HG03066 (cell line): ENCODE results near the gene COX7A1.
"Not testable (repeated sequence)": the region's sequence is repeated elsewhere in the genome, so short reads cannot be mapped to it uniquely, and the experiment has no call there.

Experiments
- ATAC-seq: cut with Tn5 transposase; IDR thresholded peaks from one replicate; pipeline ENCODE4 v1.9.1; 2021; ENCODE audit warnings: low read depth; ENCODE audit not compliant: unreplicated experiment

The COX7A1 gene

GRCh38 chr19:36142496-36142895, 9.8 kb downstream of the COX7A1 start:
- no peak for ATAC-seq

GRCh38 chr19:36142046-36142445, 10.2 kb downstream of the COX7A1 start:
- ATAC-seq, result no peak

GRCh38 chr19:36141039-36141927, 11.0 kb downstream of the COX7A1 start:
- ATAC-seq, result peak; percentile 46

- no peak for ATAC-seq
These were observed 11.8 kb downstream of the COX7A1 start for GRCh38 chr19:36140304-36141038.

GRCh38 chr19:36139473-36140303, 12.6 kb downstream of the COX7A1 start, which contains the start of gene CAPNS1:
Gene CAPNS1 (plus strand): TSS chr19:36140066. CDS start chr19:36141012, 946 bp downstream.
- peak; percentile 70 for ATAC-seq

- ATAC-seq, result no peak
These were observed 13.2 kb downstream of the COX7A1 start for GRCh38 chr19:36139120-36139472.

- no peak for ATAC-seq
These were observed 15.1 kb downstream of the COX7A1 start for GRCh38 chr19:36136964-36137686.

- ATAC-seq, result not testable (repeated sequence)
These were observed 17.4 kb downstream of the COX7A1 start for GRCh38 chr19:36134867-36135266.

DNA sequence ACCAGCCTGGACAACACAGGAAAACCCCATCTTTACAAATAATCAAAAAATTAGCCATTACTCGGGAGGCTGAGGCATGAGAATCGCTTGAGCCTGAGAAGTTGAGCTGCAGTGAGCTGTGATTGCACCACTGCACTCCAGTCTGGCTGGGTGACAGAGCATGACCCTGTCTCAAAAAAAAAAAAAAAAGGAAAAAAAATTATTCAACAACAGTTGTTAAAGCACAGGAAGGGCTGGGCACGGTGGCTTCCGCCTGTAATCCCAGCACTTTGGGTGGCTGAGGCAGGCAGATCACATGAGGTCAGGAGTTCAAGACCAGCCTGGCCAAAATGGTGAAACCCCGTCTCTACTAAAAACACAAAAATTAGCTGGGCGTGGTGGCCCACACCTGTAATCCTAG, 21.0 kb downstream of the COX7A1 start:
- ATAC-seq, result not testable (repeated sequence)

- ATAC-seq, result no peak
These were observed 23.9 kb downstream of the COX7A1 start for GRCh38 chr19:36128392-36128736.

DNA sequence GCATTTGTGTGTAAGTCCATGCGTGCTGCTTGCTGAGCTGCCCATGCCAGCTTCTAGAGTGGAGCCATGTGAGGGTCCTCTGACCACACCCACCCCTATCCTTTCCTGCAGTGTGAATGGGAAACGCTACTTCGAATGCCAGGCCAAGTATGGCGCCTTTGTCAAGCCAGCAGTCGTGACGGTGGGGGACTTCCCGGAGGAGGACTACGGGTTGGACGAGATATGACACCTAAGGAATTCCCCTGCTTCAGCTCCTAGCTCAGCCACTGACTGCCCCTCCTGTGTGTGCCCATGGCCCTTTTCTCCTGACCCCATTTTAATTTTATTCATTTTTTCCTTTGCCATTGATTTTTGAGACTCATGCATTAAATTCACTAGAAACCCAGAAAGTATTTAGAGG, 26.7 kb downstream of the COX7A1 start:
- no peak for ATAC-seq

DNA sequence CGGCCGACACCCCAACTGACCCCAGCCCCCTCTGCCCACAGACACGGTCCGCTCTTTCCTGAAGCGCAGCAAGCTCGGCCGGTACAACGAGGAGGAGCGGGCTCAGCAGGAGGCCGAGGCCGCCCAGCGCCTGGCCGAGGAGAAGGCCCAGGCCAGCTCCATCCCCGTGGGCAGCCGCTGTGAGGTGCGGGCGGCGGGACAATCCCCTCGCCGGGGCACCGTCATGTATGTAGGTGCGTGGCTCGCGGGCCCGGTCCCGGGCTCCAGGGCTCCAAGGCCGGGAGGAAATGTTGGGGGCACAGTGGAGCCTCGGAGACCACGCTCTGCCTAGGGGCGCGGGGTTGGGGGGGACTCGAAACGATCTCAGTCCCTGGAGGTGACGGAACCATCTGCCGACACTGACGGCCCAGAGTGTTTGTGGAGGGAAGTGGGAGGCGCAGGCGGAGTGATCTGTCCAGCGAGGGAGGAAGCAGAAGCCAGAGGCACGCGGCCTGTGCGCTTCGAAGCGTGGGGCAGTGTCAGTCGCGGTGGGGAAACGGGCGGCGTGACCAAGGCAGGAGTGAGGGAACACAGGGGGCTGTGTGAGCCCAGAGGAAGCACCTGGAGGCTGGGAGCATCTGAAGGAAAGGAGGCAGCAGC, 30.6 kb downstream of the COX7A1 start:
- no peak for ATAC-seq

DNA sequence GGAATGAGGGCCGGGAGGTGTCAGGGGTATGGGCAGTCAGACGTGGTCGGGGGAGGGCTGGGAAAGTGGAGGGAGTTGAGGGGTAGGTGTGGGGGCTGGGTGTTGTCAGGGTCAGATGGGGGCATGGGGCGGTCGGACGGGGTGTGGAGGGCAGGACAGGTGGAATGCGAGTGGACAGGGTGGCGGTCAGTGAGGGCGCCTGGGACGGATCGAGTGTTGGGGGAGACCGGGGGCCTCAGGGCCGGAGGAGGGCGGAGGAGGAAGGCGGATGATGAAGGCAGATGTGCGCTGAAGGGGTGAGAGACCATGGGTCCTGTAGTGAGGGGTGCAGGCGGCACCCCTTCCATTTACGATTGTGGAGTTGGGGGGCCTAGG, 31.3 kb downstream of the COX7A1 start:
- ATAC-seq, result no peak

GRCh38 chr19:36120092-36120983, 31.9 kb downstream of the COX7A1 start:
- ATAC-seq, result no peak

- ATAC-seq, result no peak
These were observed 36.0 kb downstream of the COX7A1 start for GRCh38 chr19:36116344-36116637.

- ATAC-seq, result peak; percentile 36
These were observed 36.5 kb downstream of the COX7A1 start, which contains the start of gene TBCB for GRCh38 chr19:36115453-36116343. Gene TBCB (plus strand): TSS chr19:36115468. CDS start chr19:36115561, 93 bp downstream.

- peak; percentile 84 for ATAC-seq
These were observed 37.4 kb downstream of the COX7A1 start, which contains the start of gene POLR2I for GRCh38 chr19:36114721-36115452. Gene POLR2I (minus strand): TSS chr19:36114875. CDS start chr19:36114856, 19 bp downstream.
